Brain microvascular endothelial cell (primary cell): ENCODE results near the gene LDHD.
"Not testable (repeated sequence)": the region's sequence is repeated elsewhere in the genome, so short reads cannot be mapped to it uniquely, and the experiment has no call there.

Experiments used
- DNase-seq: peaks from one replicate; pipeline ENCODE4 v3.0.0-alpha.2; 2020
- H3K27ac ChIP-seq: fragments of 250-450 bp; sonication (Bioruptor Pico); 2 replicates; pipeline ENCODE4 v1.5.1; 2020; ENCODE audit warnings: mild to moderate bottlenecking, moderate library complexity
- H3K27me3 ChIP-seq: fragments of 250-450 bp; sonication (Bioruptor Pico); replicated peaks from 2 replicates; pipeline ENCODE4 v1.5.1; 2020; ENCODE audit warnings: mild to moderate bottlenecking
- H3K36me3 ChIP-seq: fragments of 250-450 bp; sonication (Bioruptor Pico); replicated peaks from 2 replicates; pipeline ENCODE4 v1.5.1; 2020; ENCODE audit warnings: mild to moderate bottlenecking
- H3K4me3 ChIP-seq: 2 replicates; pipeline ENCODE4 v1.5.1; 2011; ENCODE audit warnings: low read depth, mild to moderate bottlenecking, control low read depth, low read length, moderate library complexity
- in situ Hi-C: cut with HindIII; loops from 2 replicates; pipeline ENCODE4 v1.10.0; 2017; ENCODE audit warnings: low sequenced_read_pairs, low pct_ligation_motif_present
- TF ChIP-seq, protein P1 (sequence below): IDR thresholded peaks from 2 replicates; pipeline ENCODE4 v1.5.1; 2011; ENCODE audit warnings: low read depth, mild to moderate bottlenecking, moderate library complexity, low read length, control low read depth, inconsistent platforms; ENCODE audit errors: missing control alignments

LDHD gene

GRCh38 chr16:75130150-75130771 is 13.7 kb upstream of the LDHD start:
- in situ Hi-C loops = no loop called here
- no peak for DNase-seq
- H3K36me3 ChIP-seq = no peaks in the 10 kb centered on the region
- no peaks in the 10 kb centered on the region for H3K27me3 ChIP-seq
- H3K27ac ChIP-seq = no peak overlapping the region
- H3K4me3 ChIP-seq = no peak overlapping the region
- TF ChIP-seq, protein P1, sequence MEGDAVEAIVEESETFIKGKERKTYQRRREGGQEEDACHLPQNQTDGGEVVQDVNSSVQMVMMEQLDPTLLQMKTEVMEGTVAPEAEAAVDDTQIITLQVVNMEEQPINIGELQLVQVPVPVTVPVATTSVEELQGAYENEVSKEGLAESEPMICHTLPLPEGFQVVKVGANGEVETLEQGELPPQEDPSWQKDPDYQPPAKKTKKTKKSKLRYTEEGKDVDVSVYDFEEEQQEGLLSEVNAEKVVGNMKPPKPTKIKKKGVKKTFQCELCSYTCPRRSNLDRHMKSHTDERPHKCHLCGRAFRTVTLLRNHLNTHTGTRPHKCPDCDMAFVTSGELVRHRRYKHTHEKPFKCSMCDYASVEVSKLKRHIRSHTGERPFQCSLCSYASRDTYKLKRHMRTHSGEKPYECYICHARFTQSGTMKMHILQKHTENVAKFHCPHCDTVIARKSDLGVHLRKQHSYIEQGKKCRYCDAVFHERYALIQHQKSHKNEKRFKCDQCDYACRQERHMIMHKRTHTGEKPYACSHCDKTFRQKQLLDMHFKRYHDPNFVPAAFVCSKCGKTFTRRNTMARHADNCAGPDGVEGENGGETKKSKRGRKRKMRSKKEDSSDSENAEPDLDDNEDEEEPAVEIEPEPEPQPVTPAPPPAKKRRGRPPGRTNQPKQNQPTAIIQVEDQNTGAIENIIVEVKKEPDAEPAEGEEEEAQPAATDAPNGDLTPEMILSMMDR = no peak

GRCh38 chr16:75129421-75130149 is 13.0 kb upstream of the LDHD start:
- H3K4me3 ChIP-seq, DNase-seq, H3K27me3 ChIP-seq, H3K27ac ChIP-seq, in situ Hi-C loops, H3K36me3 ChIP-seq: not testable (repeated sequence)

GRCh38 chr16:75127713-75128415 is 11.3 kb upstream of the LDHD start:
- DNase-seq = no peak
- H3K4me3 ChIP-seq = no peak overlapping the region
- H3K36me3 ChIP-seq = no peaks in the 10 kb centered on the region
- no peaks in the 10 kb centered on the region for H3K27me3 ChIP-seq
- H3K27ac ChIP-seq = no peak overlapping the region
- TF ChIP-seq, protein P1 = no peak
- in situ Hi-C loops = no loop called here

- no peak for DNase-seq
- in situ Hi-C loops = no loop called here
- Histone ChIP-seq H3K27ac (no peak overlapping the region), H3K36me3 (no peaks in the 10 kb centered on the region), H3K4me3 (no peak overlapping the region), H3K27me3 (no peaks in the 10 kb centered on the region)
- TF ChIP-seq, protein P1 = no peak
These were observed 6.0 kb upstream of the LDHD start for GRCh38 chr16:75122609-75123008.

- Histone ChIP-seq H3K4me3 (no peak overlapping the region), H3K36me3 (no peaks in the 10 kb centered on the region), H3K27ac (no peak overlapping the region), H3K27me3 (no peaks in the 10 kb centered on the region)
- TF ChIP-seq, protein P1 = no peak
- no peak for DNase-seq
- in situ Hi-C loops = no loop called here
These were observed 5.5 kb upstream of the LDHD start for GRCh38 chr16:75121949-75122568.

GRCh38 chr16:75120253-75120652 is 3.7 kb upstream of the LDHD start:
- no peak for DNase-seq
- no peak overlapping the region for H3K4me3 ChIP-seq
- no peaks in the 10 kb centered on the region for H3K27me3 ChIP-seq
- in situ Hi-C loops = no loop called here
- TF ChIP-seq, protein P1 = no peak
- no peaks in the 10 kb centered on the region for H3K36me3 ChIP-seq
- no peak overlapping the region for H3K27ac ChIP-seq
